Testis (tissue), 3 donors: ENCODE results near the gene SPATA32. TPM values are rescaled to one million over a fixed set of nuclear protein-coding genes. Genes with fewer than 3 reads are reported as not detected.

ENCODE experiments used
- DNase-seq: peaks from one replicate; pipeline ENCODE4 v3.0.0-alpha.2; 2019
- H3K27ac ChIP-seq, 2 donors: fragments of 200-600 bp; sonication (generic); one replicate each; pipeline ENCODE4 v1.5.1; 2019
- H3K27me3 ChIP-seq: fragments of 200-600 bp; sonication (generic); one replicate; pipeline ENCODE4 v1.5.1; 2019
- H3K36me3 ChIP-seq: fragments of 200-600 bp; sonication (generic); one replicate; pipeline ENCODE4 v1.5.1; 2017; ENCODE audit warnings: low read depth; ENCODE audit errors: missing control alignments
- H3K4me1 ChIP-seq: fragments of 200-600 bp; sonication (generic); one replicate; pipeline ENCODE4 v1.5.1; 2019
- H3K4me3 ChIP-seq, 2 donors: fragments of 200-600 bp; sonication (generic); one replicate each; pipeline ENCODE4 v1.5.1; 2017 to 2019
- H3K9me3 ChIP-seq: fragments of 200-600 bp; sonication (generic); one replicate; pipeline ENCODE4 v1.5.1; 2017
- POLR2A ChIP-seq: fragments of 450-650 bp; IDR thresholded peaks from one replicate; pipeline ENCODE4 v1.6.1; 2017; ENCODE audit warnings: antibody characterized with exemption, mild to moderate bottlenecking, moderate library complexity
- WGBS, 2 donors: methylation state at CpG; one replicate each; pipeline ENCODE4 v1.1.5; 2018; 5-methylcytosine and 5-hydroxymethylcytosine counted together
- intact Hi-C: fragments of 100-400 bp; cut with DNase I; formaldehyde crosslinking; loops from one replicate; pipeline ENCODE4 v1.15.1; 2023; ENCODE audit warnings: low total_unique reads
- polyA plus RNA-seq: library from polyadenylated mRNA; stranded (reverse); fragments of 350-450 nt; fragmentation: Illumina TruSeq; extraction: RNeasy Lipid Tissue Mini Kit (QIAGEN cat#74804); gene quantifications from one replicate; pipeline ENCODE4 v1.2.3, GENCODE V29; 2014; ENCODE audit warnings: low read depth, low replicate concordance; ENCODE audit not compliant: insufficient read depth
- total RNA-seq, 2 donors: library from RNA; depleted of rRNA; stranded (reverse); fragments of >200 nt; gene quantifications; one replicate each; pipeline ENCODE4 v1.2.3, GENCODE V29; 2016
- TF ChIP-seq, protein P1 (sequence below), 3 experiments: fragments of 450-650 bp in 2 of 3; fragments of 200-600 bp in 1 of 3; sonication (generic) in 1 of 3; IDR thresholded peaks; one replicate each; pipeline ENCODE4 v1.5.1; 2016 to 2019; ENCODE audit warnings: antibody characterized with exemption in 3 of 3, mild to moderate bottlenecking in 2 of 3, moderate library complexity in 1 of 3

Gene SPATA32
- total and polyA plus RNA-seq, 3 donors from 2014 or later, result 15.5 to 72.0 (median 47.4) TPM

DNA sequence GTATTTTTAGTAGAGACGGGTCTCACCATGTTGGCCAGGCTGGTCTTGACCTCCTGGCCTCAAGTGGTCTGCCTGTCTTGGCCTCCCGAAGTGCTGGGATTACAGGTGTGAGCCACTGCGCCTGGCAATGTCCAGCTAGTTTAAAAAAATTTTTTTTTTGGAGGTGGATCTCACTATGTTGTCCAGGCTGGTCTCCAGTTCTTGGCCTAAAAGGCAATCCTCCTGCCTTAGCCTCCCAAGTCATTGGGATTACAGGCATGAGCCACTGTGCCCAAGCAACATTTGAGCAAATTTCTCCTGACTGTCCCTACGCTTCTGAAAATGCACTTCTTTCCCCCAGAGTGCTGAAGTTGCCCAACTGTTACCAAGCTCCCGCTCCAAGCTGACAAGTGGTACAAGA is 46.9 kb upstream of the SPATA32 start:
- intact Hi-C loops, result no loop called here
- Histone ChIP-seq H3K4me1 (peaks cover 41% of the 10 kb centered on the region), H3K9me3 (no peaks in the 10 kb centered on the region), H3K27me3 (no peaks in the 10 kb centered on the region), H3K27ac (no peak overlapping the region), H3K36me3 (no peaks in the 10 kb centered on the region), H3K4me3 (no peak overlapping the region)
- WGBS, 2 donors, result 97 to 99% methylated on average over 5 of the region's 5 CpGs
- DNase-seq, result no peak
- TF ChIP-seq, protein P1, sequence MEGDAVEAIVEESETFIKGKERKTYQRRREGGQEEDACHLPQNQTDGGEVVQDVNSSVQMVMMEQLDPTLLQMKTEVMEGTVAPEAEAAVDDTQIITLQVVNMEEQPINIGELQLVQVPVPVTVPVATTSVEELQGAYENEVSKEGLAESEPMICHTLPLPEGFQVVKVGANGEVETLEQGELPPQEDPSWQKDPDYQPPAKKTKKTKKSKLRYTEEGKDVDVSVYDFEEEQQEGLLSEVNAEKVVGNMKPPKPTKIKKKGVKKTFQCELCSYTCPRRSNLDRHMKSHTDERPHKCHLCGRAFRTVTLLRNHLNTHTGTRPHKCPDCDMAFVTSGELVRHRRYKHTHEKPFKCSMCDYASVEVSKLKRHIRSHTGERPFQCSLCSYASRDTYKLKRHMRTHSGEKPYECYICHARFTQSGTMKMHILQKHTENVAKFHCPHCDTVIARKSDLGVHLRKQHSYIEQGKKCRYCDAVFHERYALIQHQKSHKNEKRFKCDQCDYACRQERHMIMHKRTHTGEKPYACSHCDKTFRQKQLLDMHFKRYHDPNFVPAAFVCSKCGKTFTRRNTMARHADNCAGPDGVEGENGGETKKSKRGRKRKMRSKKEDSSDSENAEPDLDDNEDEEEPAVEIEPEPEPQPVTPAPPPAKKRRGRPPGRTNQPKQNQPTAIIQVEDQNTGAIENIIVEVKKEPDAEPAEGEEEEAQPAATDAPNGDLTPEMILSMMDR (IDR thresholded peaks at IDR 0.05), result no peak
- TF ChIP-seq POLR2A, result no peak

DNA sequence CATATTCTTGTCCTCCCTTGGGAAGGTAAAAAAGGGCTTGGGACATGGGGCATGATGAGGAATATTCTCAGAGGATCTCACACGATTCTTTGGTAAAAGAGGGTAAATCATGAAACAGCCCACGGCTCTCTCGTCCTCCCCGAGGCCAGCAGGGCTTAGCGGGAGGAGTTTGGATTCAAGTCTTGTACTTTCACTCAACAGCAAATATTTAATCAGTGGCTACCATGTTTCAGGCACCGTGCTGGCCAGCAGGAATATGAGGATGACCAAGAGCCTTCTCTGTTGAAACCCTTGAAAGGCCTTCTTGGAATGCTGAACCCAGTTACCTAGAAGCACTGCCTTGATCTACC is 46.1 kb upstream of the SPATA32 start:
- intact Hi-C loops, result no loop called here
- Histone ChIP-seq H3K4me1 (peaks cover 33% of the 10 kb centered on the region), H3K36me3 (no peaks in the 10 kb centered on the region), H3K27ac (peak overlapping the region; percentile 64 to 83), H3K27me3 (no peaks in the 10 kb centered on the region), H3K4me3 (no peak overlapping the region), H3K9me3 (no peaks in the 10 kb centered on the region)
- no peak for DNase-seq
- WGBS, 2 donors, result 77 to 78% methylated on average over 6 of the region's 6 CpGs
- TF ChIP-seq, protein P1 (IDR thresholded peaks at IDR 0.05), result no peak

DNA sequence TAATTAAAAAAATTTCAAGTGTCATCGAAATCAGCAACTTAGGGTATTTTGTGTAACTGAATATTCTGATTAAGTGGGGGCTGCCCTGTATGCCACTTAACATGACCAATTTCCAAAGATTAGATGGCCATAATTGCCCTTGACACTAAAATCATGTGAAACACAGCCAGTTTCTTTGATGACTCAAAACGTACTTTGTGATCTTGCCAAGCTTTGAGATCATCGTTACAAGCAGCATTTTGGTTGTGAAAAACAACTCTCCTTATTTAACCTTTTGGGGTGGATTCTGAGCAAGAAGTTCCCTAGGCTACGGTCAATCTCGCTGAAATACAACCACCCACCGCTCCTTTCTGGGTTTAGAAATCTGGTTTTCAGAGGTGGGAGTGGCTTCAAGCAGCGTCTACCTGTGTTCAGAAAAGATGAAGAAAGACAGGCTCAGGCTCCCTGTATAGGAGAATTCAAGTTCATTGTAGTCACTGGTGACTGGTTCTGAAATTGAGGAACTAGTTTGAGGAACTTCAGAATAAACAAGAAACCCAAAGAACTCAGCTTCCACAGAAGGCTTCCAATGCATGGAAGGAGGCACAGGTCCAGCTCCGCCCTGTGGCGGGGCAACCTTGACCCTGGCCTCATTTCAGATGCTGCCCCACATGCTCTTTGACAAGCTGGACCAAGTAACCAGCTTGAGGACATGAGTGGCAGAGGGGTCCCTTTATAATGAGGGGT is 45.6 kb upstream of the SPATA32 start:
- intact Hi-C loops, result no loop called here
- H3K27ac ChIP-seq, result peak overlapping the region; percentile 64 to 83
- WGBS, 2 donors, result 38 to 39% methylated on average over 8 to 9 of the region's 9 CpGs
- peaks cover 30% of the 10 kb centered on the region for H3K4me1 ChIP-seq
- no peak overlapping the region for H3K4me3 ChIP-seq
- TF ChIP-seq, protein P1 (IDR thresholded peaks at IDR 0.05), result no peak
- no peak for TF ChIP-seq POLR2A
- no peak for DNase-seq
- no peaks in the 10 kb centered on the region for H3K36me3 ChIP-seq
- no peaks in the 10 kb centered on the region for H3K27me3 ChIP-seq
- no peaks in the 10 kb centered on the region for H3K9me3 ChIP-seq

DNA sequence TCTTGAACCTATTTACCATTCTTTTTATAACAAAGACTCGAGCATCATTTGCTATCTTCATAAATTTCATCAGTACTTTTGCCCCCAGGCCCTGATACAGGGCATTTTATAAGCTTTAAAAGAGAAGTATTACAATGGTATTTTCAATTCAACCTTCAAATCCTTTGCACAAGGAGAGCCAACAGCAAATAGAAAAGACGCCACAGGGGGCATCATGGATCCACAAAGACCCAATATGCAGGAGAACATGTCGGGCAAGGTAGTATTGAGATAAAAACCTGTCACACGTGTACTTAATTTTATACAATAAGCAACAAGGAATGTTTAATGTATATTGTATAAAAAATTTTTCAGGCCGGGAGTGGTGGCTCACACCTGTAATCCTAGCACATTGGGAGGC is 44.7 kb upstream of the SPATA32 start:
- WGBS, 2 donors, result 82% methylated on average over 5 of the region's 5 CpGs
- no peak for TF ChIP-seq POLR2A
- TF ChIP-seq, protein P1 (IDR thresholded peaks at IDR 0.05), result no peak
- Histone ChIP-seq H3K4me1 (peaks cover 27% of the 10 kb centered on the region), H3K27me3 (no peaks in the 10 kb centered on the region), H3K27ac (peak overlapping the region; percentile 5 to 83), H3K4me3 (no peak overlapping the region), H3K36me3 (no peaks in the 10 kb centered on the region), H3K9me3 (no peaks in the 10 kb centered on the region)
- DNase-seq, result no peak
- intact Hi-C loops, result no loop called here

DNA sequence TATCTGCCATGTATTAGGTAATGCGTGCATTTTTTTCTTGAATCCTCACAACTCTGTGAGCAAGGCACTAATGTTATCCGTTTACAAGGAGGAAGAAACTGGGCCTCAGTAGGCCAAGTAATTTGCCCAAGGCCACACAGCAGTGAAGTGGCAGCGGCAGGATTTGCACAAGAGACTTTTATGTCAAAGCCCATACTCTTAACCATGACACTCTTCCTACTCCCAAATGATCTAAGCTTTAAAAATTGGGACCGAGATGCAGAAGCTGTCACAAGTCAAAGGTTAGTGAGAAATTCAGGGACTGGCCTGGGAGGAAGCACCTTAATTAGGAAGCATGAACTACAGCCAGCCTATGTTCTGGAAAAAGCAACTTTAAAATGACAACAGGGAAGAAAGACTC is 44.2 kb upstream of the SPATA32 start:
- Histone ChIP-seq H3K9me3 (no peaks in the 10 kb centered on the region), H3K4me1 (peaks cover 21% of the 10 kb centered on the region), H3K27me3 (no peaks in the 10 kb centered on the region), H3K36me3 (no peaks in the 10 kb centered on the region), H3K27ac (no peak overlapping the region), H3K4me3 (no peak overlapping the region)
- intact Hi-C loops, result no loop called here
- no peak for TF ChIP-seq POLR2A
- TF ChIP-seq, protein P1 (IDR thresholded peaks at IDR 0.05), result no peak
- 51 to 55% methylated on average over 4 of the region's 4 CpGs for WGBS, 2 donors
- no peak for DNase-seq
